Measurements from ENCODE around the gene KANK4.
"Not testable (repeated sequence)": the region's sequence is repeated elsewhere in the genome, so short reads cannot be mapped to it uniquely, and the experiment has no call there.

GRCh38 chr1:62244380-62244779, 74.9 kb downstream of the KANK4 start:
- TF ChIP-seq CTCF, POLR2A (IDR thresholded peaks at IDR 0.05): not testable (repeated sequence)
